Stimulated activated CD4-positive, alpha-beta T cell treated with anti-CD3 and anti-CD28 coated beads, TNF-alpha, amount 100 ng/mL, for 4 hours (primary cell): ENCODE measurements around the gene CSNK1G1.
"Not testable (repeated sequence)": the region's sequence is repeated elsewhere in the genome, so short reads cannot be mapped to it uniquely, and the experiment has no call there.

Experiments
- DNase-seq, 3 experiments: peaks; one replicate each; pipeline ENCODE4 v3.0.0-alpha.2; 2020; ENCODE audit warnings: low read depth in 3 of 3

Gene CSNK1G1

GRCh38 chr15:64355944-64356709, at the start of gene CSNK1G1:
CSNK1G1 (minus strand) TSS chr15:64356173; CDS start chr15:64300499, 55,674 bp downstream.
- DNase-seq: peak; percentile 83 to 90 (median 87)

GRCh38 chr15:64400583-64400982, 44.6 kb upstream of the CSNK1G1 start:
- DNase-seq: no peak

- DNase-seq: no peak
Measured at GRCh38 chr15:64398575-64398974, 42.6 kb upstream of the CSNK1G1 start.

- no peak for DNase-seq
Measured at GRCh38 chr15:64396789-64397188, 40.8 kb upstream of the CSNK1G1 start.

- DNase-seq: not testable (repeated sequence)
Measured at GRCh38 chr15:64392471-64392870, 36.5 kb upstream of the CSNK1G1 start.

- DNase-seq: no peak
Measured at GRCh38 chr15:64389036-64389435, 33.1 kb upstream of the CSNK1G1 start.

- peak; percentile 85 to 92 (median 92) for DNase-seq
Measured at GRCh38 chr15:64387562-64388168, 31.7 kb upstream of the CSNK1G1 start, which contains the start of gene TRIP4. TRIP4 (plus strand) TSS chr15:64387836; CDS start chr15:64387864, 28 bp downstream.

GRCh38 chr15:64386291-64386690, 30.3 kb upstream of the CSNK1G1 start:
- no peak for DNase-seq

GRCh38 chr15:64383760-64384159, 27.8 kb upstream of the CSNK1G1 start:
- no peak for DNase-seq

- peak; percentile 73 to 79 (median 77) for DNase-seq
Measured at GRCh38 chr15:64381000-64381751, 25.2 kb upstream of the CSNK1G1 start, which contains the start of gene PCLAF. PCLAF (minus strand) TSS chr15:64381441; CDS start chr15:64381371, 70 bp downstream.

GRCh38 chr15:64380130-64380870, 24.3 kb upstream of the CSNK1G1 start:
- DNase-seq: not testable (repeated sequence)

- DNase-seq: no peak
Measured at GRCh38 chr15:64379216-64379960, 23.4 kb upstream of the CSNK1G1 start.

- DNase-seq: no peak
Measured at GRCh38 chr15:64373360-64373759, 17.4 kb upstream of the CSNK1G1 start.

- not testable (repeated sequence) for DNase-seq
Measured at GRCh38 chr15:64371383-64371782, 15.4 kb upstream of the CSNK1G1 start.

GRCh38 chr15:64369078-64369607, 13.2 kb upstream of the CSNK1G1 start:
- no peak for DNase-seq

- DNase-seq: no peak
Measured at GRCh38 chr15:64361259-64361658, 5.3 kb upstream of the CSNK1G1 start.

- DNase-seq: no peak
Measured at GRCh38 chr15:64356710-64357040, 702 bp upstream of the CSNK1G1 start.

GRCh38 chr15:64355348-64355943, 527 bp downstream of the CSNK1G1 start:
- DNase-seq: peak in 1 of 3 experiments; percentile 46

GRCh38 chr15:64354688-64355344, 1.2 kb downstream of the CSNK1G1 start:
- DNase-seq: no peak

- DNase-seq: no peak
Measured at GRCh38 chr15:64351265-64351664, 4.7 kb downstream of the CSNK1G1 start.
